GM12892 (cell line): ENCODE measurements around the gene ATP2B2.

Experiments
- DNase-seq: peaks from one replicate; pipeline ENCODE4 v3.0.0; 2011; ENCODE audit not compliant: insufficient read length
- FAIRE-seq: peaks from 2 replicates; lab custom pipeline; 2011; peaks lifted over from hg19 to GRCh38; lab: Jason Lieb, UNC
- POLR2A ChIP-seq: IDR thresholded peaks from 2 replicates; pipeline ENCODE4 v1.6.1; 2011; ENCODE audit warnings: low read depth, low read length, control low read depth
- POLR2AphosphoS5 ChIP-seq: IDR thresholded peaks from 2 replicates; pipeline ENCODE4 v1.6.1; 2011; ENCODE audit warnings: low read depth, low read length, control low read depth
- TAF1 ChIP-seq: IDR thresholded peaks from 2 replicates; pipeline ENCODE4 v1.6.1; 2011; ENCODE audit warnings: low read depth, mild to moderate bottlenecking, control low read depth, low read length, borderline replicate concordance

The ATP2B2 gene

GRCh38 chr3:10419637-10420232, 85.7 kb downstream of the ATP2B2 start:
- DNase-seq = no peak
- FAIRE-seq = no peak
- TF ChIP-seq POLR2A (no peak), POLR2AphosphoS5 (no peak), TAF1 (no peak)

GRCh38 chr3:10417847-10418246, 87.5 kb downstream of the ATP2B2 start:
- DNase-seq (no peak), FAIRE-seq (no peak)
- TF ChIP-seq POLR2AphosphoS5 = no peak
- TF ChIP-seq TAF1 = no peak
- TF ChIP-seq POLR2A = no peak

GRCh38 chr3:10416730-10417300, 88.6 kb downstream of the ATP2B2 start:
- DNase-seq = no peak
- FAIRE-seq = no peak
- TF ChIP-seq POLR2AphosphoS5 (no peak), POLR2A (no peak), TAF1 (no peak)

GRCh38 chr3:10413041-10413440, 92.3 kb downstream of the ATP2B2 start:
- no peak for FAIRE-seq
- TF ChIP-seq POLR2AphosphoS5 (no peak), POLR2A (no peak), TAF1 (no peak)
- DNase-seq = no peak

- TF ChIP-seq TAF1 = no peak
- TF ChIP-seq POLR2AphosphoS5 = no peak
- TF ChIP-seq POLR2A = no peak
- FAIRE-seq = no peak
- no peak for DNase-seq
Observed at GRCh38 chr3:10411598-10412332, 93.6 kb downstream of the ATP2B2 start.

- TF ChIP-seq POLR2A (no peak), POLR2AphosphoS5 (no peak), TAF1 (no peak)
- FAIRE-seq (no peak), DNase-seq (no peak)
Observed at GRCh38 chr3:10410383-10411002, 94.9 kb downstream of the ATP2B2 start.

GRCh38 chr3:10408680-10409079, 96.7 kb downstream of the ATP2B2 start:
- no peak for FAIRE-seq
- TF ChIP-seq TAF1 (no peak), POLR2A (no peak), POLR2AphosphoS5 (no peak)
- no peak for DNase-seq

- TF ChIP-seq TAF1 (no peak), POLR2A (no peak), POLR2AphosphoS5 (no peak)
- no peak for FAIRE-seq
- DNase-seq = no peak
Observed at GRCh38 chr3:10407361-10407760, 98.0 kb downstream of the ATP2B2 start.

- TF ChIP-seq POLR2A (no peak), TAF1 (no peak), POLR2AphosphoS5 (no peak)
- FAIRE-seq (no peak), DNase-seq (no peak)
Observed at GRCh38 chr3:10406414-10406813, 99.0 kb downstream of the ATP2B2 start.

- FAIRE-seq (no peak), DNase-seq (no peak)
- no peak for TF ChIP-seq POLR2A
Observed at GRCh38 chr3:10405816-10406215, 99.6 kb downstream of the ATP2B2 start.

GRCh38 chr3:10404876-10405275, 100.5 kb downstream of the ATP2B2 start:
- FAIRE-seq = no peak
- TF ChIP-seq TAF1 (no peak), POLR2AphosphoS5 (no peak), POLR2A (no peak)
- no peak for DNase-seq
